K562 (cell line): ENCODE data around the gene SGK1.

ENCODE experiments used
- PHB ChIP-seq: fragments of 250-450 bp; sonication (Bioruptor Pico); IDR thresholded peaks from 2 replicates; pipeline ENCODE4 v1.5.0; 2021
- POLR2AphosphoS5 ChIP-seq: IDR thresholded peaks from 2 replicates; pipeline ENCODE4 v1.6.1; 2011; ENCODE audit warnings: mild to moderate bottlenecking, low read depth, low read length, moderate library complexity; ENCODE audit not compliant: control insufficient read depth, insufficient read depth
- SMARCA4 ChIP-seq: fragments of 450-650 bp; IDR thresholded peaks from 2 replicates; pipeline ENCODE4 v1.6.1; 2016
- ZNF274 ChIP-seq: IDR thresholded peaks from 2 replicates; pipeline ENCODE4 v1.6.1; 2011; ENCODE audit warnings: low read depth, mild to moderate bottlenecking, low read length, moderate library complexity, borderline replicate concordance

GRCh38 chr6:134315974-134316441, 1.9 kb downstream of the SGK1 start:
- TF ChIP-seq POLR2AphosphoS5 (no peak), ZNF274 (no peak), SMARCA4 (no peak), PHB (CRISPR knock-in tag) (no peak)
